ENCODE measurements around the gene SLC28A2.

DNA sequence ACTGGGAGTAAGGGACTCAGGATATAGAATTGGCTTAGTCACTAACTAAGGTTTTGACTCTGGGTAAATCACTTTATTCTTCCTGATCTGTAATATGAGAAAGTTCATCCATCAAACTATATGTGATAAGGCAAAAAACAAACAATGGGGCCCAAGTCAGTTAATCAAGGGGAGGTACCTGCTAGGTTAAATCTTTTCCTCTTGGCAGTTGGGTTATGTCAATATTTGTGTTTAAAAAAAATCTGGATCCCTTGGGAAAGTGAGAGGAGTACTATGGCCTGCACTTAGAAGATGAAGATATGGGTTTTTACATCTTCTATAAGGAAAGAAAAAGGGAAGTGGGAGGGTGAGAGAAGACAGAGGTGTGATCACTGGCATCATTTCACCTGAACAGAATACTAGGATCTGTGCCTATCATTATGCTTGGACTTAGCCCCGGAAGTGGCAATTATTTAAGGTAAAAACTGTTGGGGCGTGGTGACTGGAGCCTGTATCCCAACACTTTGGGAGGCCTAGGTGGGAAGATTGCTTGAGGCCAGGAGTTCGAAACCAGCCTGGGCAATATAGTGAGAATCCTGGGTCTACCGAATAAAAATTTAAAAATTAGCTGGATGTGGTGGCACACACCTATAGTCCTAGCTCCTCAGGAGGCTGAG lies 2.8 kb upstream of the SLC28A2 start:
- TF ChIP-seq, protein P1, sequence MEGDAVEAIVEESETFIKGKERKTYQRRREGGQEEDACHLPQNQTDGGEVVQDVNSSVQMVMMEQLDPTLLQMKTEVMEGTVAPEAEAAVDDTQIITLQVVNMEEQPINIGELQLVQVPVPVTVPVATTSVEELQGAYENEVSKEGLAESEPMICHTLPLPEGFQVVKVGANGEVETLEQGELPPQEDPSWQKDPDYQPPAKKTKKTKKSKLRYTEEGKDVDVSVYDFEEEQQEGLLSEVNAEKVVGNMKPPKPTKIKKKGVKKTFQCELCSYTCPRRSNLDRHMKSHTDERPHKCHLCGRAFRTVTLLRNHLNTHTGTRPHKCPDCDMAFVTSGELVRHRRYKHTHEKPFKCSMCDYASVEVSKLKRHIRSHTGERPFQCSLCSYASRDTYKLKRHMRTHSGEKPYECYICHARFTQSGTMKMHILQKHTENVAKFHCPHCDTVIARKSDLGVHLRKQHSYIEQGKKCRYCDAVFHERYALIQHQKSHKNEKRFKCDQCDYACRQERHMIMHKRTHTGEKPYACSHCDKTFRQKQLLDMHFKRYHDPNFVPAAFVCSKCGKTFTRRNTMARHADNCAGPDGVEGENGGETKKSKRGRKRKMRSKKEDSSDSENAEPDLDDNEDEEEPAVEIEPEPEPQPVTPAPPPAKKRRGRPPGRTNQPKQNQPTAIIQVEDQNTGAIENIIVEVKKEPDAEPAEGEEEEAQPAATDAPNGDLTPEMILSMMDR (IDR thresholded peaks at IDR 0.05), result no peak
- TF ChIP-seq POLR2AphosphoS5 (IDR thresholded peaks at IDR 0.05), result no peak
